ENCODE measurements around the gene TPK1.
"Not testable (repeated sequence)": the region's sequence is repeated elsewhere in the genome, so short reads cannot be mapped to it uniquely, and the experiment has no call there.

TPK1 gene

DNA sequence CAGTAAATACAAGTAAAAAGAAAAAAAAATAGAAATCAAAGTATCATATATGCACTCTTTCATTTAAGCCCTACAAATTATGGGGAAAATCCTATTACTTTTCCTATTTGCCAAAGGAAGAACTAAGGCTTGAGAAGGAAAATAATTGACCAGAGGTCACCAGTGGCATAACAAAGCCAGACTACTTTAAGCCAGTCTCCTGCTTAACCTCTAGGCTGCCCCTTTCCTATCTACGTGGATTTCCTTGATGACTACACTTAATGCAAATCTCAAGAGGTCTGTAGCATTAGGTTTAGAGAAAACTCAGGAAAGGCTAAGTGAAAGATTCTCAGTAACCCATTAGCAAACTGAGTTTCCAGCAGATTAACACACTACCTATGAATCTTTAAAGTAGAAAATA is 49.8 kb downstream of the TPK1 start:
- in situ Hi-C loops (cut with HindIII; ENCODE audit: low pct_ligation_motif_present, low pct_unique_long_range_greater_than_20kb, low sequenced_read_pairs), result no loop called here
- no peak for DNase-seq

- no peak for DNase-seq
These were observed 50.3 kb downstream of the TPK1 start for GRCh38 chr7:144785521-144785920.

GRCh38 chr7:144784943-144785342 is 50.9 kb downstream of the TPK1 start:
- in situ Hi-C loops (cut with HindIII; ENCODE audit: low pct_ligation_motif_present, low pct_unique_long_range_greater_than_20kb, low sequenced_read_pairs), result no loop called here
- DNase-seq, result peak; percentile 20

More at GRCh38 chr7:144785521-144785920, 50.3 kb downstream of the TPK1 start:
- in situ Hi-C loops (cut with HindIII; ENCODE audit: low pct_ligation_motif_present, low pct_unique_long_range_greater_than_20kb, low sequenced_read_pairs), result no loop called here

- no peak for DNase-seq
- in situ Hi-C loops (cut with HindIII; ENCODE audit: low pct_ligation_motif_present, low pct_unique_long_range_greater_than_20kb, low sequenced_read_pairs), result no loop called here
These were observed 51.4 kb downstream of the TPK1 start for GRCh38 chr7:144784441-144784840.

DNA sequence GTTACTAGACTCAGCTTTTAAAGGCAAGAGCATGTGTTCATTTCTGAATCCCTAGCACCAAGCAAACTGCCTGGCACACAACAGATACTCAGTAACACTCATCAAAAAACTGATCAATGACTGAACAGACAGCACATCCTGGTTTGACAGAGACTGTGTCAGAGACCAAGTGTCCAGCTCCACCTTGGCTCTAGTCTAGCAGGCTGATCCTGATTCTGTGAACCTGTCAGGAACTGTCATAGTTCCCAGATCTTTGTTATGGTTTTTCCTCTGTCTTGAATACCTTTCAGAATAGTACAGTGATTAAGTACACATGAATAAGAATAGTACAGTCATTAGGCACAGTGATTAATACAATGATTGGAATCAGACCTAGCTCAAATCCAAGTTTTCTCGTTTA is 53.0 kb downstream of the TPK1 start:
- in situ Hi-C loops (cut with HindIII; ENCODE audit: low pct_ligation_motif_present, low pct_unique_long_range_greater_than_20kb, low sequenced_read_pairs), result no loop called here
- no peak for DNase-seq

DNA sequence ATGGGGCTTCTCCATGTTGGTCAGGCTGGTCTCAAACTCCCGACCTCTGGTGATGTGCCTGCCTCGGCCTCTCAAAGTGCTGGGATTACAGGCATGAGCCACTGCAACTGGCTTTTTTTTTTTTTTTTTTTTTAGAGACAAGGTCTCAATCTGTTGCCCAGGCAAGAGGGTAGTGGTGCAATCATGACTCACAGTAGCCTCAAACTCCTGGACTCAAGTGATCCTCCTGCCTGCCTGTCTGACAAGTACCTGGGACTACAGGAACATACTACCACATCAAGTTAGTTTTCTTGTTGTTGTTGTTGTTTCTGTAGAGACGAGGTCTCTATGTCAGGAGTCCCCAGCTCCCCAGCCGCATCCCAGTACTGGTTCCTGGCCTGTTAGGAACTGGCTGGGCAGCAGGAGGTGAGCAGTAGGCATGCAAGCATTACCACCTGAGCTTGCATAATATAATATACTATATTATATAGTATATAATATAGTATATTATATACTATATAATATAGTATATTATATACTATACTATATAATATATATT is 55.7 kb downstream of the TPK1 start:
- DNase-seq, result peak; percentile 69
- in situ Hi-C loops (cut with HindIII; ENCODE audit: low pct_ligation_motif_present, low pct_unique_long_range_greater_than_20kb, low sequenced_read_pairs), result no loop called here

DNA sequence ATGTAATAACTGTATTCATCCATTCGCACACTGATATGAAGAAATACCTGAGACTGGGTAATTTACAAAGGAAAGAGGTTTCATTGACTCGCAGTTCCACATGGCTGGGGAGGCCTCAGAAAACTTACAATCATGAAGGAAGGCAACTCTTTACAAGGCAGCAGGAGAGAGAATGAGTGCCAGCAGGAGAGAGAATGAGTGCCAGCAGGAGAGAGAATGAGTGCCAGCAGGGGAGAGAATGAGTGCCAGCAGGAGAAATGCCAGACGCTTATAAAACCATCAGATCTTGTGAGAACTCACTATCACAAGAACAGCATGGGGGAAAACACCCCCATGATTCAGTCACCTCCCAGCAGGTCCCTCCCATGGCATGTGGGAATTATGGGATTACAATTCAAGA is 58.0 kb downstream of the TPK1 start:
- in situ Hi-C loops (cut with HindIII; ENCODE audit: low pct_ligation_motif_present, low pct_unique_long_range_greater_than_20kb, low sequenced_read_pairs); DNase-seq: not testable (repeated sequence)

DNA sequence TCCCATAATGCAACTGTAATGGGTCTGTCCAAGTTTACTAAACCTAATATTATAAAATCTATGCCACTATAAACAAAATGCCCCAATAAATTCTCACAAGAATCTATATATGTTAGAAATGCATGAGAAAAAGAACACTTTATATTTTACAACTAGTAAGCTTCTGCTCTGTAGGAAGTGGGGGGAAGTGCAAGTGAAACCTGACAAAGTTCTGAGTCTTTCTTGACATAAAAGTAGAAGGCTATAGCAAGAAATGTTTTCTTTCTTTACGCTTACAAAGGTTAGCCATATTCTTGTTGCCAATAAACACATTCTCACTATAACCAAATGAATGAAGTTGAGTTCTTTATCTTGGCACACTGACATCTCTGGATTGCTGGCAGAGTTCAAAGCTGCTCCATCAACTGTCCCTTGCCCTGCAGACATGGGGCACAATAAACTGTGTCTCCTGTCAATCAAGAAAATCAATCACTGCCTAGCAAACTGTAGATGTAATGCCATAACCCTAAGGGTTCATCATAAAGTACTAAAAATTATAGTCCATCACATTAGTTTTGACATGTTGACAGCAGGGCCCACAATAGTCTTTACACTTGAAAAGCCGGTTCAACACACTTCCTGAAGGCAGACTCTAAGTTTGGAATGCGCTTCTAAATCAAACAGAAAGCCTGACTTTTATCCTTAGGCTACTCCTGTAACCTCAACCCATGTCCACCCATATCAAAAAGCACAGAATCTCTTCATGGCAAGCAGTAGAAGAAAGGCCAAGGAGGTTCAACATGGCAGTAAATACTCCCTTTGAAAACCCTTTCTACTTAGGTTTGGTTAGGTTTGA is 58.6 kb downstream of the TPK1 start:
- in situ Hi-C loops (cut with HindIII; ENCODE audit: low pct_ligation_motif_present, low pct_unique_long_range_greater_than_20kb, low sequenced_read_pairs), result no loop called here
- DNase-seq, result no peak

DNA sequence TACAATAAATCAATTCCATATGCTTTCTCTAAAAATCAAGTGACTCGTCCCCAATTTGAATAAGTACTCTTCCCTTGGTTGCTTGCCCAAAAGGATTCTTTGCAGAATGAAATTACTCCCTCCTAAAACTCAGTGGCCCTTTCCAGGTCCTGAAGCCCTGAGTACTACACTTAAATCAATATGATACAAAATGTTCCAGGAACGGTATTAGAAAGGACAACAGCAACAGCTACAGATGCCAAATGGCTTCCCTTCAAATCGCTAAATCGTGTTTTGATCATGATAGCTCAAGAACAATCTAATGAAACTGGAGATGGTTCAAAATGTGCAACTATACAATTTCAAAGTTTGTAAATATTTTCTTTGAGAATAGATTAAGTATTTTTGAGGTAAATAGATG is 59.4 kb downstream of the TPK1 start:
- in situ Hi-C loops (cut with HindIII; ENCODE audit: low pct_ligation_motif_present, low pct_unique_long_range_greater_than_20kb, low sequenced_read_pairs), result no loop called here
- DNase-seq, result no peak

GRCh38 chr7:144775749-144776148 is 60.1 kb downstream of the TPK1 start:
- no peak for DNase-seq
- in situ Hi-C loops (cut with HindIII; ENCODE audit: low pct_ligation_motif_present, low pct_unique_long_range_greater_than_20kb, low sequenced_read_pairs), result no loop called here

DNA sequence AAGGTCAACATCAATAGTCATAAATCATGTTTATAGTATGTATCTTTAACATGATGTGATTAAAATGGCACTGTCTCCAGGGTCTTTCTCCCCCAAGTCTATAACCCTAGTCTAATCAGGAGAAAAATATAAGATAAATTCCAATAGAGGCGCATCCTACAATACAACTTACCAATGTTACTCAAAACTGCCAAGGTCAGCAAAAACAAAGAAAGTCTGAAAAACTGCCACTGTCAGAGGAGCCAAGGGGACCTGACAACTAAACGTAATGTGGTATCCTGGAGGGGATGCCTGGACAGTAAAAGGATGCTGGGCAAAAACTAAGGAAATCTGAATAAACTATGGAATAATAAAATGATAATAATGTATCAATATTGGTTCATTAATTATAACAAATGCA is 63.9 kb downstream of the TPK1 start:
- in situ Hi-C loops (cut with HindIII; ENCODE audit: low pct_ligation_motif_present, low pct_unique_long_range_greater_than_20kb, low sequenced_read_pairs), result no loop called here
- DNase-seq, result no peak

DNA sequence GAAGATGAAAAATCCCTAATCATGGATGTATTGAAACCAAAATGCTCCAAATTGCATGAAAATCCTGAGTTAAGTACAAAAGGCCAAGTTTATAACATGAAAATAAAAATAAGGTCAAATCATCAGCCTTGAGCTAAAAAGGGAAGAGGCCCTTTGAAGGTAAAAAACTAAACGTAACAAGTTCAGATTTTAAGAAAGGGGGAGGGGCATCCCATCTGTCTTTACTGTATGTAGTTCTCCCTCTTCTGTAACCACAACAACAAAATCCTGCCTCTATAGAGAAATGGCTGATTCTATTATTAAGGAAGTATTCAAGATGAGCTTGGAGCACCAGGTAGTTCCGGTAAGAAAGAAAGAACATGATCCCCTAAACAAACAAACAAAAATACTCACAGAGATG is 64.7 kb downstream of the TPK1 start:
- in situ Hi-C loops (cut with HindIII; ENCODE audit: low pct_ligation_motif_present, low pct_unique_long_range_greater_than_20kb, low sequenced_read_pairs), result no loop called here
- no peak for DNase-seq

DNA sequence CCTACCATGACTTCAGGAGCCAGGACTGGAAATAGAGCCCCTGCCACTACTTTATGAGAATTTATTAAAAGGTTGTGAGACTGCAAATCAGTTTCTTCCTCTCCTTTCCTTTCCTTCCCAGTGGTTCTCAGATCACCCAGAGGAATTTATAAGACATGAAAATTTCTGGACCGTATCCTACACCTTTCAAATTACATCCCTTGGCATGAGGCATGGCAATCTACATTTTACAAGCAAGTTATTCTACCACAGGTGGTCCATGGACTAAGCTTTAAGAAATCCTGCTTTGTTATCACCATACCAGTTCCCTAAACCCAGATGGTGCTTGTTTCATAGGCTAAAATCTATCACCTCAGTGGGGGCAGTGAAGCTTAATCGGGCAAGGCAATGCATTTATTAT is 66.5 kb downstream of the TPK1 start:
- in situ Hi-C loops (cut with HindIII; ENCODE audit: low pct_ligation_motif_present, low pct_unique_long_range_greater_than_20kb, low sequenced_read_pairs), result no loop called here
- DNase-seq, result no peak

GRCh38 chr7:144768633-144769032 is 67.2 kb downstream of the TPK1 start:
- DNase-seq, result no peak
- in situ Hi-C loops (cut with HindIII; ENCODE audit: low pct_ligation_motif_present, low pct_unique_long_range_greater_than_20kb, low sequenced_read_pairs), result no loop called here

GRCh38 chr7:144763291-144763690 is 72.6 kb downstream of the TPK1 start:
- in situ Hi-C loops (cut with HindIII; ENCODE audit: low pct_ligation_motif_present, low pct_unique_long_range_greater_than_20kb, low sequenced_read_pairs), result no loop called here

GRCh38 chr7:144762853-144763252 is 73.0 kb downstream of the TPK1 start:
- no peak for DNase-seq
- in situ Hi-C loops (cut with HindIII; ENCODE audit: low pct_ligation_motif_present, low pct_unique_long_range_greater_than_20kb, low sequenced_read_pairs), result no loop called here

More at GRCh38 chr7:144763291-144763690, 72.6 kb downstream of the TPK1 start:
- DNase-seq, result no peak

DNA sequence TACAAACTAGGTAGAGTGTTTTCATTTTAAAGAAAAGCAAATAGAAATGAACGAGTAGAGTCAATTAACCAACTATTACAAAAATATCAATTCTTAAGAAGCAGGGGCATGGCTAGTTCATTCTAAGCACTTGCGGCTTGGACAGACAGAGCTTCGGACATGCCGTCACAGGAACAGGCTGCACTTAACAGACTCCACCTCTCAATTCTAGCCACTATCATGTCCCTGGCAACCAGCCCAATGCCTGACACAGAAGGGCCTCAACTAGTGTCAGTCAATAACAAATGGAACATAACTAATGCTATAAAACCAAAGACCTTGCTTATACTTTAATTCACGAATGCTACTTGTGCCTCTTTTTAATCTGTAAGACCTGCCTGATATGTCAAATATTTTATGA is 74.4 kb downstream of the TPK1 start:
- DNase-seq, result no peak
- in situ Hi-C loops (cut with HindIII; ENCODE audit: low pct_ligation_motif_present, low pct_unique_long_range_greater_than_20kb, low sequenced_read_pairs), result no loop called here

DNA sequence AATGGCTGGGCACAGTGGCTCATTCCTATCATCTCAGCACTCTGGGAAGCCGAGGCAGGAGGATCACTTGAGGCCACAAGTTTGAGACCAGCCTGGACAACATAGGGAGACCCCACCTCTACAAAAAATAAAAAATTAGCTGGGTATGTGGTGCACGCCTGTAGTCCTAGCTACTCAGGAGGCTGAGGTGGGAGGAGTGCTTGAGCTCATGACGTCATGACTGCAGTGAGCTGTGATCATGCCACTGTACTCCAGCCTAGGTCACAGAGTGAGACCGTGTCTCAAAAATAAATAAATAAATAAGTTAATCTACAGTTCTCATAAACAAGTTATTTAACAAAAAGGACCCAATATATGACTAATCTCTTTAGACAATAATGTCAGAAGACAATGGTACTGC is 76.2 kb downstream of the TPK1 start:
- in situ Hi-C loops (cut with HindIII; ENCODE audit: low pct_ligation_motif_present, low pct_unique_long_range_greater_than_20kb, low sequenced_read_pairs), result no loop called here
- DNase-seq, result no peak

DNA sequence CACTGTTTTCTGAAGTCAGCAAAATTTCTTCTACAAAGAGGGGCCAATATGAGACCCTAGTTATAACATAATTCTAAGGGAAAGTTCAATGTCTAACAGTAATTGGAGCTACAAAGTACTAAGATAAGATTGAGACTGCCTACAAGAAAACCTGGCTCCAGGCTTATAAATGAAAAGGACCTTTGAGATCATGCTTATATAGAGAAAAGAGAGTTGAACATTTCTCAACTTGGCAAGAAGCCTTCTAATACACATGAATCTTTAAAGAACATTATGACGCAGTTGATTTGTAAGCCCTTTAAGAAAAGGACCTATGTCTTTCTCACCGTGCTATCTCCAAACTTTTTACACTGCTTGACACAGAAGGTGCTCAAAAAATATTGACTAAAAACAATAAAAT is 87.9 kb downstream of the TPK1 start:
- in situ Hi-C loops (cut with HindIII; ENCODE audit: low pct_ligation_motif_present, low pct_unique_long_range_greater_than_20kb, low sequenced_read_pairs), result no loop called here

DNA sequence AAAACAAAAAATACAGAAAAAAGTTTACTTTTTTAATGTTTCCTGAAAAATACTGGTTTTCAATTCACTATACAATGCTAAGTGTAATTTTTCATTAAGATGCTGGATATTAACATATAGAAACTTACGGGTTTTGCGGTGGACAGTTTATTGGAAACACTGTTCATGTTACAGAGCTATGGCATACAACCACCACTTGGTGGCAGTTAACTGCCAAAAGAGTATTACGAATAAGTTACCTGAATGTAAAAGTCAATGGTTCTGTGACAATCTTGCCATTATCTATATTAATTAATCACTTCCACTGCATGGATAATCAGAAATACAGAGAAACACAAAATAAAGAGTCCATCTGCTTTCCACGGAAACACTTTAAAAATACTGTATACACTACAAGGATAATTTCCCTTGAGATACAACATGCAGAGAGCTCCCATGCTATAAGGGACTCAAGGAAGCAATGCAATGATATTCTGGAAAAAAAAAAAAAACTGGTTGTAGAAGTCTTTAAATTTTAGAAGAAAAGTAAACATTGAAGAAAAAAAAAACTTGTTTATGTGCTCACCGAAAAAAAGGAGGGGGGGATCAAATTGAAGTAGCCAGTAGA is 97.0 kb downstream of the TPK1 start:
- DNase-seq, result peak; percentile 76
- in situ Hi-C loops (cut with HindIII; ENCODE audit: low pct_ligation_motif_present, low pct_unique_long_range_greater_than_20kb, low sequenced_read_pairs), result no loop called here

More for the DNA sequence above, 87.9 kb downstream of the TPK1 start:
- DNase-seq, result no peak
